ENCODE data around the gene CT83. TPM values are rescaled to one million over a fixed set of nuclear protein-coding genes. Genes with fewer than 3 reads are reported as not detected.

Gene CT83
- total RNA-seq, 4 donors from 2014 or later, result not detected

- Histone ChIP-seq H3K9me3 (no peaks in the 10 kb centered on the region), H3K27ac (no peak overlapping the region), H3K27me3 (no peaks in the 10 kb centered on the region), H3K4me1 (no peaks in the 10 kb centered on the region), H3K36me3 (no peaks in the 10 kb centered on the region), H3K4me3 (no peak overlapping the region)
- no peak for DNase-seq
- no peak for TF ChIP-seq POLR2A (IDR thresholded peaks at IDR 0.05)
- TF ChIP-seq CTCF (IDR thresholded peaks at IDR 0.05), result no peak
- intact Hi-C loops (cut with DNase I; ENCODE audit: low total_unique reads), result no loop called here
Observed at GRCh38 chrX:116417214-116417613, 45.6 kb downstream of the CT83 start.

GRCh38 chrX:116413273-116413672 is 49.5 kb downstream of the CT83 start:
- Histone ChIP-seq H3K9me3 (no peaks in the 10 kb centered on the region), H3K36me3 (no peaks in the 10 kb centered on the region), H3K27me3 (no peaks in the 10 kb centered on the region), H3K4me3 (no peak overlapping the region), H3K27ac (no peak overlapping the region), H3K4me1 (no peaks in the 10 kb centered on the region)
- TF ChIP-seq CTCF (IDR thresholded peaks at IDR 0.05), result no peak
- TF ChIP-seq POLR2A (IDR thresholded peaks at IDR 0.05), result no peak
- intact Hi-C loops (cut with DNase I; ENCODE audit: low total_unique reads), result no loop called here
- DNase-seq, result no peak

Other genes with a start within 250 kb of the CT83 start
- gene SLC6A14, start 26.4 kb downstream of the CT83 start, total RNA-seq, result not detected

Measured in uterus (tissue), 4 donors.